HT-29 (cell line): ENCODE results near the gene CEACAM5. TPM values are rescaled to one million over a fixed set of nuclear protein-coding genes. Genes with fewer than 3 reads are reported as not detected.
"Not testable (repeated sequence)": the region's sequence is repeated elsewhere in the genome, so short reads cannot be mapped to it uniquely, and the experiment has no call there.

Experiments used
- DNase-seq: peaks from one replicate; pipeline ENCODE4 v3.0.0-alpha.2; 2015; ENCODE audit warnings: low spot score
- total RNA-seq: library from RNA; depleted of rRNA; stranded (reverse); fragments of >200 nt; shearing (Covaris generic); gene quantifications from 2 replicates; pipeline ENCODE4 v1.2.3, GENCODE V29; 2014

The CEACAM5 gene
- total RNA-seq, 1 experiment from 2014 or later: 3.8 TPM

DNA sequence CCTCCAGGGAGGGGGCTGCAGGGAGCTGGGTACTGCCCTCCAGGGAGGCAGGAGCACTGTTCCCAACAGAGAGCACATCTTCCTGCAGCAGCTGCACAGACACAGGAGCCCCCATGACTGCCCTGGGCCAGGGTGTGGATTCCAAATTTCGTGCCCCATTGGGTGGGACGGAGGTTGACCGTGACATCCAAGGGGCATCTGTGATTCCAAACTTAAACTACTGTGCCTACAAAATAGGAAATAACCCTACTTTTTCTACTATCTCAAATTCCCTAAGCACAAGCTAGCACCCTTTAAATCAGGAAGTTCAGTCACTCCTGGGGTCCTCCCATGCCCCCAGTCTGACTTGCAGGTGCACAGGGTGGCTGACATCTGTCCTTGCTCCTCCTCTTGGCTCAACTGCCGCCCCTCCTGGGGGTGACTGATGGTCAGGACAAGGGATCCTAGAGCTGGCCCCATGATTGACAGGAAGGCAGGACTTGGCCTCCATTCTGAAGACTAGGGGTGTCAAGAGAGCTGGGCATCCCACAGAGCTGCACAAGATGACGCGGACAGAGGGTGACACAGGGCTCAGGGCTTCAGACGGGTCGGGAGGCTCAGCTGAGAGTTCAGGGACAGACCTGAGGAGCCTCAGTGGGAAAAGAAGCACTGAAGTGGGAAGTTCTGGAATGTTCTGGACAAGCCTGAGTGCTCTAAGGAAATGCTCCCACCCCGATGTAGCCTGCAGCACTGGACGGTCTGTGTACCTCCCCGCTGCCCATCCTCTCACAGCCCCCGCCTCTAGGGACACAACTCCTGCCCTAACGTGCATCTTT, 7.8 kb upstream of the CEACAM5 start:
- no peak for DNase-seq

DNA sequence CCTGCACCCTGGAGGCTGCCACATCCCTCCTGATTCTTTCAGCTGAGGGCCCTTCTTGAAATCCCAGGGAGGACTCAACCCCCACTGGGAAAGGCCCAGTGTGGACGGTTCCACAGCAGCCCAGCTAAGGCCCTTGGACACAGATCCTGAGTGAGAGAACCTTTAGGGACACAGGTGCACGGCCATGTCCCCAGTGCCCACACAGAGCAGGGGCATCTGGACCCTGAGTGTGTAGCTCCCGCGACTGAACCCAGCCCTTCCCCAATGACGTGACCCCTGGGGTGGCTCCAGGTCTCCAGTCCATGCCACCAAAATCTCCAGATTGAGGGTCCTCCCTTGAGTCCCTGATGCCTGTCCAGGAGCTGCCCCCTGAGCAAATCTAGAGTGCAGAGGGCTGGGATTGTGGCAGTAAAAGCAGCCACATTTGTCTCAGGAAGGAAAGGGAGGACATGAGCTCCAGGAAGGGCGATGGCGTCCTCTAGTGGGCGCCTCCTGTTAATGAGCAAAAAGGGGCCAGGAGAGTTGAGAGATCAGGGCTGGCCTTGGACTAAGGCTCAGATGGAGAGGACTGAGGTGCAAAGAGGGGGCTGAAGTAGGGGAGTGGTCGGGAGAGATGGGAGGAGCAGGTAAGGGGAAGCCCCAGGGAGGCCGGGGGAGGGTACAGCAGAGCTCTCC, 6.9 kb upstream of the CEACAM5 start:
- DNase-seq: peak; percentile 62

DNA sequence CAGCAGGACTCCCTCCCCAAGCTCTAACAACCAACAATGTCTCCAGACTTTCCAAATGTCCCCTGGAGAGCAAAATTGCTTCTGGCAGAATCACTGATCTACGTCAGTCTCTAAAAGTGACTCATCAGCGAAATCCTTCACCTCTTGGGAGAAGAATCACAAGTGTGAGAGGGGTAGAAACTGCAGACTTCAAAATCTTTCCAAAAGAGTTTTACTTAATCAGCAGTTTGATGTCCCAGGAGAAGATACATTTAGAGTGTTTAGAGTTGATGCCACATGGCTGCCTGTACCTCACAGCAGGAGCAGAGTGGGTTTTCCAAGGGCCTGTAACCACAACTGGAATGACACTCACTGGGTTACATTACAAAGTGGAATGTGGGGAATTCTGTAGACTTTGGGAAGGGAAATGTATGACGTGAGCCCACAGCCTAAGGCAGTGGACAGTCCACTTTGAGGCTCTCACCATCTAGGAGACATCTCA, 6.2 kb upstream of the CEACAM5 start:
- DNase-seq: no peak

DNA sequence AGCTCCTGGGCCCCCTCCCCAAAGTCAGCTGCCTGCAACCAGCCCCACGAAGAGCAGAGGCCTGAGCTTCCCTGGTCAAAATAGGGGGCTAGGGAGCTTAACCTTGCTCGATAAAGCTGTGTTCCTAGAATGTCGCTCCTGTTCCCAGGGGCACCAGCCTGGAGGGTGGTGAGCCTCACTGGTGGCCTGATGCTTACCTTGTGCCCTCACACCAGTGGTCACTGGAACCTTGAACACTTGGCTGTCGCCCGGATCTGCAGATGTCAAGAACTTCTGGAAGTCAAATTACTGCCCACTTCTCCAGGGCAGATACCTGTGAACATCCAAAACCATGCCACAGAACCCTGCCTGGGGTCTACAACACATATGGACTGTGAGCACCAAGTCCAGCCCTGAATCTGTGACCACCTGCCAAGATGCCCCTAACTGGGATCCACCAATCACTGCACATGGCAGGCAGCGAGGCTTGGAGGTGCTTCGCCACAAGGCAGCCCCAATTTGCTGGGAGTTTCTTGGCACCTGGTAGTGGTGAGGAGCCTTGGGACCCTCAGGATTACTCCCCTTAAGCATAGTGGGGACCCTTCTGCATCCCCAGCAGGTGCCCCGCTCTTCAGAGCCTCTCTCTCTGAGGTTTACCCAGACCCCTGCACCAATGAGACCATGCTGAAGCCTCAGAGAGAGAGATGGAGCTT, 4.7 kb upstream of the CEACAM5 start:
- DNase-seq: no peak

DNA sequence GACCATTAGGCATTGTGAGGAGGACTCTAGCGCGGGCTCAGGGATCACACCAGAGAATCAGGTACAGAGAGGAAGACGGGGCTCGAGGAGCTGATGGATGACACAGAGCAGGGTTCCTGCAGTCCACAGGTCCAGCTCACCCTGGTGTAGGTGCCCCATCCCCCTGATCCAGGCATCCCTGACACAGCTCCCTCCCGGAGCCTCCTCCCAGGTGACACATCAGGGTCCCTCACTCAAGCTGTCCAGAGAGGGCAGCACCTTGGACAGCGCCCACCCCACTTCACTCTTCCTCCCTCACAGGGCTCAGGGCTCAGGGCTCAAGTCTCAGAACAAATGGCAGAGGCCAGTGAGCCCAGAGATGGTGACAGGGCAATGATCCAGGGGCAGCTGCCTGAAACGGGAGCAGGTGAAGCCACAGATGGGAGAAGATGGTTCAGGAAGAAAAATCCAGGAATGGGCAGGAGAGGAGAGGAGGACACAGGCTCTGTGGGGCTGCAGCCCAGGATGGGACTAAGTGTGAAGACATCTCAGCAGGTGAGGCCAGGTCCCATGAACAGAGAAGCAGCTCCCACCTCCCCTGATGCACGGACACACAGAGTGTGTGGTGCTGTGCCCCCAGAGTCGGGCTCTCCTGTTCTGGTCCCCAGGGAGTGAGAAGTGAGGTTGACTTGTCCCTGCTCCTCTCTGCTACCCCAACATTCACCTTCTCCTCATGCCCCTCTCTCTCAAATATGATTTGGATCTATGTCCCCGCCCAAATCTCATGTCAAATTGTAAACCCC, 2.8 kb upstream of the CEACAM5 start:
- DNase-seq: peak; percentile 82

DNA sequence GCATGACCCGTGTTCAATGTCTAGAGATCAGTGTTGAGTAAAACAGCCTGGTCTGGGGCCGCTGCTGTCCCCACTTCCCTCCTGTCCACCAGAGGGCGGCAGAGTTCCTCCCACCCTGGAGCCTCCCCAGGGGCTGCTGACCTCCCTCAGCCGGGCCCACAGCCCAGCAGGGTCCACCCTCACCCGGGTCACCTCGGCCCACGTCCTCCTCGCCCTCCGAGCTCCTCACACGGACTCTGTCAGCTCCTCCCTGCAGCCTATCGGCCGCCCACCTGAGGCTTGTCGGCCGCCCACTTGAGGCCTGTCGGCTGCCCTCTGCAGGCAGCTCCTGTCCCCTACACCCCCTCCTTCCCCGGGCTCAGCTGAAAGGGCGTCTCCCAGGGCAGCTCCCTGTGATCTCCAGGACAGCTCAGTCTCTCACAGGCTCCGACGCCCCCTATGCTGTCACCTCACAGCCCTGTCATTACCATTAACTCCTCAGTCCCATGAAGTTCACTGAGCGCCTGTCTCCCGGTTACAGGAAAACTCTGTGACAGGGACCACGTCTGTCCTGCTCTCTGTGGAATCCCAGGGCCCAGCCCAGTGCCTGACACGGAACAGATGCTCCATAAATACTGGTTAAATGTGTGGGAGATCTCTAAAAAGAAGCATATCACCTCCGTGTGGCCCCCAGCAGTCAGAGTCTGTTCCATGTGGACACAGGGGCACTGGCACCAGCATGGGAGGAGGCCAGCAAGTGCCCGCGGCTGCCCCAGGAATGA, 1.5 kb upstream of the CEACAM5 start:
- peak; percentile 94 for DNase-seq

DNA sequence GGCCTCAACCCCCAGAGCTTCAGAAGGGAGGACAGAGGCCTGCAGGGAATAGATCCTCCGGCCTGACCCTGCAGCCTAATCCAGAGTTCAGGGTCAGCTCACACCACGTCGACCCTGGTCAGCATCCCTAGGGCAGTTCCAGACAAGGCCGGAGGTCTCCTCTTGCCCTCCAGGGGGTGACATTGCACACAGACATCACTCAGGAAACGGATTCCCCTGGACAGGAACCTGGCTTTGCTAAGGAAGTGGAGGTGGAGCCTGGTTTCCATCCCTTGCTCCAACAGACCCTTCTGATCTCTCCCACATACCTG, 969 bp upstream of the CEACAM5 start:
- peak; percentile 64 for DNase-seq

DNA sequence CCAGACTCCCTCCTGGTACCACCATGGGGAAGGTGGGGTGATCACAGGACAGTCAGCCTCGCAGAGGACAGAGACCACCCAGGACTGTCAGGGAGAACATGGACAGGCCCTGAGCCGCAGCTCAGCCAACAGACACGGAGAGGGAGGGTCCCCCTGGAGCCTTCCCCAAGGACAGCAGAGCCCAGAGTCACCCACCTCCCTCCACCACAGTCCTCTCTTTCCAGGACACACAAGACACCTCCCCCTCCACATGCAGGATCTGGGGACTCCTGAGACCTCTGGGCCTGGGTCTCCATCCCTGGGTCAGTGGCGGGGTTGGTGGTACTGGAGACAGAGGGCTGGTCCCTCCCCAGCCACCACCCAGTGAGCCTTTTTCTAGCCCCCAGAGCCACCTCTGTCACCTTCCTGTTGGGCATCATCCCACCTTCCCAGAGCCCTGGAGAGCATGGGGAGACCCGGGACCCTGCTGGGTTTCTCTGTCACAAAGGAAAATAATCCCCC, 505 bp upstream of the CEACAM5 start:
- DNase-seq: no peak

DNA sequence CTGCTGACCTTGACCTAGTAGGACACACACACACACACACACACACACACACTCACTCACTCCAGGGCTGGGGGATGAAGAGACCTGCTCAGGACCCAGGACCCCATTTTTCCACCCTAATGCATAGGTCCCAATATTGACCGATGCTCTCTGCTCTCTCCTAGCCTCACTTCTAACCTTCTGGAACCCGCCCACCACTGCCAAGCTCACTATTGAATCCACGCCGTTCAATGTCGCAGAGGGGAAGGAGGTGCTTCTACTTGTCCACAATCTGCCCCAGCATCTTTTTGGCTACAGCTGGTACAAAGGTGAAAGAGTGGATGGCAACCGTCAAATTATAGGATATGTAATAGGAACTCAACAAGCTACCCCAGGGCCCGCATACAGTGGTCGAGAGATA, 1.1 kb downstream of the CEACAM5 start:
- DNase-seq: not testable (repeated sequence)

DNA sequence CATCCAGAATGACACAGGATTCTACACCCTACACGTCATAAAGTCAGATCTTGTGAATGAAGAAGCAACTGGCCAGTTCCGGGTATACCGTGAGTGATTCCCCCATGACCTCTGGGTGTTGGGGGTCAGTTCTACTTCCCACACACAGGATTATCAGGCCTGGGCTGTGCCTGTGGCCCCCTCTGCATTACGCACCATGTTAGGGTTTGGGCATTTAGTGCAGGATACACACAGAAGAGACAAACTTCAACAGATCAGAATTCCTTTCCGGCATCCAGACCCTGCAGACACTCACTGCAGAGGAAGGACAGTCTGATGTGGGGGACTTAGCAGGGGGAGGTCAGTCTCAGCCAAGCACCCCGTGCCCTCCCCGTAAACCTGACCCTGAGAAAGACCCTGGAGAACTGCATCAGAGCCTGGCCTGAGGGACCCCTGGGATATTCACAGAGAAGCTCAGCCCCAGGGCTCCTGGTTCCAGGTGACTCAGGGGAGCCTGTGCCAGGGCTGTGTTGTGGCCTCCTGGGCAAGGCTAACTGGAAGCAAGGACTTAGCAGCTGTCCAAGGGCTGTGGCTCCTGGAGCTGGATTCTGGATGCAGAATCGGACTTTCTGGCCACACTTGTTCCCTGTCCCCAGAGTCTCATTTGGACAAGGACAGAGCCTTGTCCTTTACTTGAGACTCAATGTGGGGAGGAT, 1.7 kb downstream of the CEACAM5 start:
- DNase-seq: no peak

DNA sequence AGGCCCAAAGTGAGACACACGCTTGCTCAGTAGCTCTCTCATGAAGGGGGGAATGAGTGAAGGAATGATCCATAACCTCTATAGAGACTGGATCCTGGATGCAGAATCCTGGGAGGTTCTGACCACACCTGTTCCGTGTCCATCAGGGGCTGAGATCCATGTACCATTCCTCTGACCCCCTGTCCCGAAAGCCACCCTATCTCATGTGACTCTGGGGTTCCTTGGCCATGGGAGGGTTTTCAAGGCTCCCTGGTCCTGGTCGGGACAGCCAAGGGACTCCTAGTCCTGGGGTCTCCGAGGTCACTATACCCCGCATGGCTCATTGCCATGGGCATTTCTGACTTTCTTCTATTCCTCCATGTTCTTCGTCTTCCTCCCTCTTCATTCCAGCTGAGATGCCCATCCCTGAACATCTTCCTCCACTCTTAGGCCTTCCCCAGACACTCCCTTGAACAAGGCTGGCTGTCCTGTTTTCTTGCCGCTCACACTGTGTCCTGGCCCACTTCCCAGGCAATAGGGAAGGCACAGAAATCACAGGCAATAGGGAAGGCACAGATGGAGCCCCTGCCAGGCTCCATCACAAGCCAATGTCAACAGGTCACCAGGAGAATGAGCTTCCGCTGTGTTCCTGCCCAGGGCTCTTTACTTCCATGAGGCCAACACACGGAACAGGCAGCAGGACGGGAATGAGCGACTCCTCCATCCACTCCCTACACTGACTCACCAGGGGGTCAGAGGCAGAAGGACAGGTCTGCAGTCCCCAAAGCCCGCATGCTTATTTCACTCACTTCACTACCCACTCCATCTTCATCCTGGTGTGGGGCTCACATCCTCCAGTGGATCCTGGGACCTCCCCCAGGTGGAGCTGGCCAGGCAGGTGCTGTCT, 3.2 kb downstream of the CEACAM5 start:
- DNase-seq: no peak

DNA sequence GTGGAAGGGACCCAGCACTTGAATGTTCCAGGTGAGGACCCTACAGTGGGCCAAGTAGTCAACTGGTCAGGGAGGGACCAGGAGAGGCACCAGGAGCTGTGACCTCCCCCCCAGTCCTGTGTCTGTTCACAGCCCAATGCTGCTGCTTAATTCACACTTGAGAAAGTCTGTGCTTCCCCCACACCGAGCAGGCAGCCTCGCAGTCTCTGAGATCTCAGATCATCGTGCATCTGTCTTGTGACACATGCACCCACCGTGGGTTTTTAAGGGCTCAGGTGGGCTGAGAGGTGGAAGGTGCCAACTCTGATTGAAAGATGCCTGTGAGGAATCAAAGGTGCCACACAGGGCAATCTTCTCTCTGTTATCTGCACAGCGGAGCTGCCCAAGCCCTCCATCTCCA, 6.2 kb downstream of the CEACAM5 start:
- no peak for DNase-seq

DNA sequence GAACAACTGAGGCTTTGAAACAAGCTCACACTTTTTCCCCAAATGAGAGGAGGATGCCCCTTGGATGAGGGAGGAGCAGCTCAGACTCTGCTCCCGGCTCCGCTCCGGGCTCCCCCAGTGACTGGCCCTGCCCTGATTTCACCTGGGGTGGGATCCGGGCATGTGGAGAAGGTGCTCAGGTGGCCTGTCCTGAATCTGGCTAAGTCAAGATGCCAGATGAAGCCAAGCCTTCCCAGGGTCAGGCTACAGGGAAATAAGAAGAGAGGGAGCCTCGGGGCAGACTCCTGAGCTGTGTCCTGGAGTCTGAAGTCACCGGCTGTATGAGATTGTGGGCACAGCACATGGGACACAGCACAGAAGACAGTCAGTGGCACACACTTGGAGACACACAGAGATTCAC, 10.3 kb downstream of the CEACAM5 start:
- DNase-seq: no peak

DNA sequence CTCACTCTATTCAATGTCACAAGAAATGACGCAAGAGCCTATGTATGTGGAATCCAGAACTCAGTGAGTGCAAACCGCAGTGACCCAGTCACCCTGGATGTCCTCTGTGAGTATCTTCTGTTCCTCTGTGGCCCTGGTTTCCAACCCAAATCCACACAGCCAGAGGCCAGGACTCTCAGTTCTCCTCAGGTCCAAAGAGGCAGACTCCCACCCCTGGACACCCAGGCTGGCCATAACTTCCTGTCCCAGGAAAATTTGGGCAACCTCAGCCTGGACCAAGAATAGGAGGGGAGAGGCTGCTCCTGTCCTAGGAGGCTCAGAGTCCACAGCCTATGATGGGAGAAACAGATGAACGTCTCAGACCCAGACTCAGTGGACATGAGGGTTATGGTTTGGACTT, 11.7 kb downstream of the CEACAM5 start:
- no peak for DNase-seq

DNA sequence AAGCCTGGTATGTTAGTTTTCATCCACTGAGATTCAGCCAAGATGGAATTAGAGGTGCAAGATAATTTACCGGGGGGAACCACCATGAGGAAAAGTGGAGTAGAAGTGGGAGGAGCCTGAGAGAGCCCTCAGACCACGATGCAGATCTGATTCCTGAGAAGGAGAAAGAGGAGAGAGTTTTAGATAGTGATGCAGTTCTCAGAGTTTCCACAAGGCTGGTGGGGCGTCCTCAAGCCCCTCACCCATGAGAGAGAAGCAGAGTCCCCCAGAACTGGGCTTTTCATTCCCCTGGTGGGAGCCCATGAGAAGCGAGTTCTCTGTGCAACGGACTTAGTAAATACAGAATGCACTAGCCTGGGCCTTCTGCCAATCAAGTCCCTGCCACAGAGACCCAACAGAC, 18.1 kb downstream of the CEACAM5 start:
- no peak for DNase-seq

DNA sequence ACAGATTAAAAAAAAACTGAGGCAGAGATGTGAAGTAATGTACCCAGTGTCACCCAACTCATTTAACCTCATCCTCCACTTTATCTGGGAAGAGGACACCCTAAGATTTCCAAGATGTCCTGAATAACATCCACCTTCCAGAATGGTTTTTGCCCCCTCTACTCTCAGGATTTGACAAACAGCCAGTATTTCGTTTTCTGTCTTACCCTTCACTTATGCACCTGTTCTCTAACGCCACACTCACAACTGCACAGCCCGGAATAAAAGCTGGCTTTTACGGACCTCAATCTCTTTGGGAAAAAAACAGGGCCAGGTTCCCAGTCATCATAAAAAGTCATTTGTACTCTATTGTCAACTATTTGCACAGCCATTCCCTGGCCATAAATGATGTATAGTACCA, 25.7 kb downstream of the CEACAM5 start:
- DNase-seq: no peak

DNA sequence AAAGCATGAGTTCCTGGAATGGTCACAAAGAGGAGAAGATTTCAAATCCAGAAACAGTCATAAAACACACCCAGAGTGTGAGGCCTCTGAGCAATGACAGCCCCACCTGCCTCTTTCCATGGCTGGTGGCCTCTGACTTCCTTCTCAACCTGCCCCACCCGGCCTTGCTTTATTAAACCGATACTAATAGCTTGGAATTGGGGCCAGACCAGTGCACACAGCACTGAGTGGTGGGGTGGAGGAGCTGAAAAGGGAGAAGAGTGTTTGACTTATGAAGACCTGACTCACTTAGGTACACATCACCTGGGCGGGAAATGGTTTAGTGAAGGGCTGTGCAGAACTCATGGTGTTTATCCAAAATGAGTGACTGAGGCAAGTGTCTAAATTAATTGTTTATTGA, 26.2 kb downstream of the CEACAM5 start:
- peak; percentile 99 for DNase-seq

DNA sequence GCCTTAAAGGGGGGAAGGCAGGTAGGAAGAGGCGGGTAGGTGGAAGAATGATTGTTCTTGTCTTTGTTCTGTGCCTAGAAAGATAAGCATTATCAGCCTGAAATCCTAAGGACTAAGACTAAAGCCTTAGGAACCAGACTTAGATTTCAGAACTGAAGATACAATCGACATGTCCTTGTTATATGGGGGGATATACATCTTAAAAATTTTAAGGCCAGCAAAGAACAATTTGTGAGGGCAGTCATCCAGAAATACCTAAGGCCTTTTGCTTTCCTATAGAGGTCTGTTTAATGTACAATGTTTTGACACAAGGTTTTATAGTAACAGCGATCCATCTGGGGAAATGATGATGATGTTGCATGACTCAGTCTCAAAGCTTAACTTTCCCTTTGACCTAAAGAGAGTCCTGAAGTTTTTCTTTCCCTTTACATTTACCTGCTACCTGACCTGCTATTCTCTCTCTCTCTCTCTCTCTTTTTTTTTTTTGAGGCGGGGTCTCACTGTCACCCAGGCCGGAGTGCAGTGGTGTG, 26.7 kb downstream of the CEACAM5 start:
- peak; percentile 91 for DNase-seq

DNA sequence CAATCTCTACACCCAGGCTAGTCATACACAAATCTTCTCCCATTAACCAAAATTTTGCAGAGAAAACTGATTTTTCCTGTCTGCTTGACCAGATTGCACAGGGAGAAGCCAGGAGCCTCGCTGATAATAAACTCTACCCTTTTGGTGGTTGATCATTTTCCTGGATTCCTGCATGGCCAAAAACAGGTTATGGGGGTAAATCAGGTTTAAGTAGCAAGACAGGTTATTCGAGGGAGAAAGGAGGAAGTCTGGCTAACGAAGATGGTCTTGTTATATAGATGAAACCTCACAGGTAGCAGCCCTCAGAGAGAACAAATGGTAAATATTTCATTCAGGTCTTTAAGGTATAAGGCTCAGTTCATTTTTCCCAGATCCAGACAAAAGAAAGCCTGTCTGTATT, 30.9 kb downstream of the CEACAM5 start:
- peak; percentile 88 for DNase-seq
